Activated naive CD4-positive, alpha-beta T cell treated with anti-CD3 and anti-CD28 coated beads, Interleukin-2, amount 10 ng/mL, durations not matched to agents 7 days and 5 days (primary cell): ENCODE measurements around the gene YPEL3.
A peak's percentile ranks its signal among the peaks of the same experiment; 100 is the strongest.

Experiments used
- CTCF ChIA-PET: fragments of 350-600 bp; sonication (Branson Sonifier 250); formaldehyde crosslinking; loops from one replicate; lab custom pipeline; 2021; ENCODE audit warnings: antibody characterized with exemption; lab: Charles Lee
- DNase-seq: peaks from one replicate; pipeline ENCODE4 v3.0.0-alpha.2; 2020
- H3K27ac Mint-ChIP-seq: one replicate; pipeline ENCODE4 v1.8.0; 2021; ENCODE audit warnings: mild to moderate bottlenecking, moderate library complexity, mixed read lengths
- H3K27me3 Mint-ChIP-seq: one replicate; pipeline ENCODE4 v1.8.0; 2021; ENCODE audit warnings: mild to moderate bottlenecking, mixed read lengths
- H3K36me3 Mint-ChIP-seq: one replicate; pipeline ENCODE4 v1.8.0; 2021; ENCODE audit warnings: mixed read lengths
- H3K4me1 Mint-ChIP-seq: one replicate; pipeline ENCODE4 v1.8.0; 2021; ENCODE audit warnings: mixed read lengths
- H3K4me3 Mint-ChIP-seq: one replicate; pipeline ENCODE4 v1.8.0; 2021; ENCODE audit warnings: mild to moderate bottlenecking, moderate library complexity, mixed read lengths
- H3K9me3 Mint-ChIP-seq: one replicate; pipeline ENCODE4 v1.8.0; 2021; ENCODE audit warnings: mixed read lengths

YPEL3 gene

DNA sequence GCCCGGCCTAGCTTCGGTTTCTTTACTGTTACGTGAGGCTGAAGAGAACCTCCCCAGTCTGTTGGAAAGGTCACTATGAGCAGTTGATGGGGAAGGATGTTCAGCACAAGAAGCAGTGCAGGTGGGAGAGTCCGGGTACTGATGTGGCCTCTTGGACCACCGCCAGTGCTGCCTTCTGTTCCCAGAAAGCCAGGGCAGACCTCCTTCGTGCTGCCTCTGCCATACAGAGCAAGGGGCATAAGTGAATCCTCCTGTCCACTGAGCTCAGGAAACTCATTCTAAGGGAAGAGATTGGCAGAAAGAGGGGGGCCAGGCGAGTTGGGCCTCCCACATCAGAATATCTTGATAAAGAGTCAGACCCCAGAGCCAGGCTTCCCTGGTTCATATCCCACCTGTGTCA is 16.5 kb downstream of the YPEL3 start:
- H3K27me3 Mint-ChIP-seq: no peaks in the 10 kb centered on the region
- H3K27ac Mint-ChIP-seq: no peak overlapping the region
- peaks cover 52% of the 10 kb centered on the region for H3K4me1 Mint-ChIP-seq
- no peak overlapping the region for H3K4me3 Mint-ChIP-seq
- CTCF ChIA-PET: interaction anchor here (1.3 to 7.7 kb wide), 3 partner anchors 9 to 13 kb away, joined by 4 to 54 read pairs (median 5); partner anchors contain the start of gene TBX6
- H3K9me3 Mint-ChIP-seq: no peaks in the 10 kb centered on the region
- no peak for DNase-seq
- peaks cover 61% of the 10 kb centered on the region for H3K36me3 Mint-ChIP-seq

DNA sequence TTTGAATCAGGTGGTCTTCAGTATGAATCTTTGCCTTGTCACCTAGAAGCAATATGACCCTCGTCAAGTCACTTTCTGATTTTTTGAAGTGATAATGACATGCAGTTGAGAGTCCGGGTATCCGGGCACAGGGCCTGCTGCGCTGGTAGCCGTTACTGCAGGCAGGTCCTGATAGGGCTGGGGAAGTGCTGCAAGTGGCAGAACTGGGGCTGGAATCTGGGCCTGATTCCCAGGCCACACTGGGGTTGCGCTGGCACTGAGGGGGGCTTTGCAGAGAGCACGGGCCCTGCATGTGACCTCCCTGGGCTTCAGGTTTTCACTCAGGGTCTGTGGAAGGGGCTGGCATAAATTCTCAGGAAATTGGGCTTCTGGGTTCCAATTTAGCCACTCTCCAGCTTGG is 17.3 kb downstream of the YPEL3 start:
- no peak for DNase-seq
- Mint-ChIP-seq H3K27ac (no peak overlapping the region), H3K36me3 (peaks cover 57% of the 10 kb centered on the region), H3K9me3 (no peaks in the 10 kb centered on the region), H3K4me1 (peaks cover 46% of the 10 kb centered on the region), H3K4me3 (no peak overlapping the region), H3K27me3 (no peaks in the 10 kb centered on the region)
- CTCF ChIA-PET: interaction anchor here (1.3 to 7.7 kb wide), 3 partner anchors 10 to 14 kb away, joined by 4 to 54 read pairs (median 5); partner anchors contain the start of gene TBX6

DNA sequence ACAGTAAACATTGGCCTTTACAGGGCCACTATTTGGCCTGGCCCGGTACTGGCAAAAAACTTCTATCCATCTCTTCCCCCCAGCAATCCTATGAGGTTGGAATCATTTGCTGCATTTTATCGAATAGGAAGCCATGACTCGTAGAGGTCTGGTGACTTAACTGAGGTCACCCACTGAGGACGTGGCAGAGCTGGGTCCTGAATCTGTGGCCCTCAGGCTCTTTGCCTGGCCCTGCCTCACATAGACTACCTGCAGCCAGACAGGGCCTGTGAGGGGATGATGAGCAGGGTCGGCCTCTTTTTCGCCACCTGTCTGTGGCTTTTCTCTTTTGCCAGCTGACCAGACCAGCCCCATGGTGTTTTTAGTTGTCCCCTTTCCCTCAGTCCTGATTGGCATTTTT is 18.4 kb downstream of the YPEL3 start:
- Mint-ChIP-seq H3K27ac (peak overlapping the region; percentile 93), H3K36me3 (peaks cover 49% of the 10 kb centered on the region), H3K9me3 (no peaks in the 10 kb centered on the region), H3K27me3 (no peaks in the 10 kb centered on the region), H3K4me1 (peaks cover 44% of the 10 kb centered on the region), H3K4me3 (peak overlapping the region; percentile 86)
- DNase-seq: no peak
- CTCF ChIA-PET: interaction anchor here (1.9 to 7.7 kb wide), 2 partner anchors 15 kb away, joined by 7 to 54 read pairs; partner anchors contain the start of gene TBX6

DNA sequence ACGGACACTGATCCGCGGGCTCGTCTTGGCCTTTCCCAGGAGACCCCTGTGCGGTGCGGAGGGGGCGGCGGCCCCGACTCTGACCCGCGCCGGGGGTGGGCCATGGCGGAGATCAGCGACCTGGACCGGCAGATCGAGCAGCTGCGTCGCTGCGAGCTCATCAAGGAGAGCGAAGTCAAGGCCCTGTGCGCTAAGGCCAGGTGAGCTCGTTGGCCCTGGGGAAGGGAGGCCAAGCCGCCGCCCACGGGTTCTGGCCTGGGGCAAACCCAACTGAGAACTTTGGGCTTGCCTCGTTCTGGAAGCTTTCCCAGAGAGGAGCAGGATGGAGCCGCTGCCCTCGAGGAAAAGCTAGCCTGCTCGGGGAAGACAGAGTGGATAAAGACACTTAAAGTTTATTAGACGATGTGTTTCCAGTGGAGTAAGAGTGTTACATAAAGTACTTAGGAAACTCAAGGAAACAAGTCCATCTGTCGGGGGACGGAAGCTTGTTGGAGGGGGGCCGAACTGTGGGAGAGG is 19.7 kb downstream of the YPEL3 start:
- Mint-ChIP-seq H3K36me3 (peaks cover 51% of the 10 kb centered on the region), H3K4me1 (peaks cover 50% of the 10 kb centered on the region), H3K27ac (peak overlapping the region; percentile 93), H3K27me3 (no peaks in the 10 kb centered on the region), H3K9me3 (no peaks in the 10 kb centered on the region), H3K4me3 (peak overlapping the region; percentile 86)
- CTCF ChIA-PET: interaction anchor here (0.9 to 7.7 kb wide), 4 partner anchors 9 to 17 kb away, joined by 3 to 54 read pairs (median 6); partner anchors contain the start of genes ALDOA and TBX6
- peak; percentile 46 for DNase-seq

DNA sequence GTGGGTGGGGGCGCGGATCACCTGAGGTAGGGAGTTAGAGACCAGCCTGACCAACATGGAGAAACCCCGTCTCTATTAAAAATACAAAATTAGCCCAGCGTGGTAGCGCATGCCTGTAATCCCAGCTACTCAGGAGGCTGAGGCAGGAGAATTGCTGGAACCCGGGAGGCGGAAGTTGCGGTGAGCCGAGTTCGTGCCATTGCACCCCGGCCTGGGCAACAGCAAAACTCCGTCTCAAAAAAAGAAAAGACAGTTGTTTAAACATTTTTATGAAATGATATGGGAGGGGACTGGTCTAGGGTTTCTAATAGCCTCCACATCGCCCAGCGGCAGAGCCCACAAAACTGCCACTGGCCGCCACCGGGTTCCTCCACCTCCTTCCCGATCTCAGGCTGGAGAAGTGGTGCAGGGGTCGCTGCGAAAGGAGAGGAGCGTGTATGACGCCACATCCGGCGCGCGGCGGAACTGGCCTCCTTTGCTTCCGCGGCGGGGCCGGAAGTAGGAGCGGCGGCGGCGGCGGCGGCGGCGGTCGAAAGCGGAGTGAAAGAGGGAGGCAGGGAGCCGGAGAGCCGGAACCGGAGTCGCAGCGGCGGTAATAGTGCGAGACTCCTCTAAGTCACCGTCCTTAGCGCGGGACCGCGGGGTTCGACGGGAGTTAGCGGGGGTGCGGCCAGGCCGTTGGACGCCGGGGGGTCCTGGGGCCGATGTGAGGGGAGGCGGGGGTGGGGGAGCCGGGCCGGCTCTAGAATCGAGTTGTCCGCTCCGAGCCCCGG is 20.3 kb downstream of the YPEL3 start, which contains the start of gene PPP4C:
TSS of gene PPP4C (plus strand) at position 492 of the 773 bp plus-strand sequence. CDS start 384 bp downstream, outside the sequence.
- H3K27ac Mint-ChIP-seq: peak within 1 kb of the TSS; percentile 93
- H3K27me3 Mint-ChIP-seq: no peaks in the 10 kb centered on the region
- no peaks in the 10 kb centered on the region for H3K9me3 Mint-ChIP-seq
- peaks cover 50% of the 10 kb centered on the region for H3K4me1 Mint-ChIP-seq
- peak within 1 kb of the TSS; percentile 86 for H3K4me3 Mint-ChIP-seq
- peaks cover 47% of the 10 kb centered on the region for H3K36me3 Mint-ChIP-seq
- DNase-seq: peak; percentile 95
- CTCF ChIA-PET: interaction anchor here (0.9 to 7.7 kb wide), 4 partner anchors 9 to 17 kb away, joined by 3 to 54 read pairs (median 6); partner anchors contain the start of genes ALDOA and TBX6

DNA sequence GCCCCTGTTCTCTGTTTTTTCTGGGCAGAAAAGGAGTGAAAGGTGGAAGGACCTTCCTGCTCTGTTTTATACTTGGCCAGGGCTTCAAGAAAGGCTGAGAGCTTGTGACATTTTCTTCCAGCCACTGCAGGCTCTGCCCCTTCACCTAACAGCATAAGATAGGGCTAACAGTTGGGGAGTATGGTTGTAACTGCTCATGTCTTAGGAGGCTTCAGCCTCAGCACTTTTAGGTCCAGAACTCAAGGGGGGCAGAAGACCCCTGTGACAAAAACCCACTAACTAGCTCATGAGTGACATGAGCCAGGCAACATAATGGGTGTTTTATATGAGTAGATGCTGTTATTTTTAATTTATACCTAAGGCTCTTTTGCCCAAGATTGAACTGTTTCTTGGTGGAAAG is 25.5 kb downstream of the YPEL3 start:
- Mint-ChIP-seq H3K27me3 (no peaks in the 10 kb centered on the region), H3K4me3 (no peak overlapping the region), H3K36me3 (peaks cover 63% of the 10 kb centered on the region), H3K9me3 (no peaks in the 10 kb centered on the region), H3K4me1 (peaks cover 50% of the 10 kb centered on the region), H3K27ac (peak overlapping the region; percentile 64)
- CTCF ChIA-PET: interaction anchor here (6.9 kb wide), 1 partner anchor 21 kb away, joined by 41 read pairs; the partner anchor contains the start of gene TBX6
- no peak for DNase-seq

DNA sequence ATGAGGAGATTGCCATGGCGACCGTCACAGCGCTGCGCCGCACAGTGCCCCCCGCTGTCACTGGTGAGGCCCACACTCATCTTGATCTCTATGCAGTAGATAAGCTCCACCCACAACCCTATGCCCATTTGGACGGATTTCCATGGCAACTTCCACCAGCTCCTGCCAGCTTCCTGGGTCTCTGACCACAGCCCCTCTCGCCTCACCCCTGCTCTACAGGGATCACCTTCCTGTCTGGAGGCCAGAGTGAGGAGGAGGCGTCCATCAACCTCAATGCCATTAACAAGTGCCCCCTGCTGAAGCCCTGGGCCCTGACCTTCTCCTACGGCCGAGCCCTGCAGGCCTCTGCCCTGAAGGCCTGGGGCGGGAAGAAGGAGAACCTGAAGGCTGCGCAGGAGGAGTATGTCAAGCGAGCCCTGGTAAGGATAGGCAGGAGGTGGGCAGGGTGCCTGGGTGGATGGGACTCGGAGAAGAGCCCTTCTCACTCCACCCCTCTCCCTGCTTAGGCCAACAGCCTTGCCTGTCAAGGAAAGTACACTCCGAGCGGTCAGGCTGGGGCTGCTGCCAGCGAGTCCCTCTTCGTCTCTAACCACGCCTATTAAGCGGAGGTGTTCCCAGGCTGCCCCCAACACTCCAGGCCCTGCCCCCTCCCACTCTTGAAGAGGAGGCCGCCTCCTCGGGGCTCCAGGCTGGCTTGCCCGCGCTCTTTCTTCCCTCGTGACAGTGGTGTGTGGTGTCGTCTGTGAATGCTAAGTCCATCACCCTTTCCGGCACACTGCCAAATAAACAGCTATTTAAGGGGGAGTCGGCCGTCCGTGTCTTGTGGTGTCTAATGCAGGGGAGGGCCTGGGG is 26.2 kb downstream of the YPEL3 start:
- CTCF ChIA-PET: interaction anchor here (6.9 kb wide), 1 partner anchor 22 kb away, joined by 41 read pairs; the partner anchor contains the start of gene TBX6
- DNase-seq: no peak
- Mint-ChIP-seq H3K4me1 (peaks cover 46% of the 10 kb centered on the region), H3K27ac (peak overlapping the region; percentile 64), H3K36me3 (peaks cover 63% of the 10 kb centered on the region), H3K4me3 (no peak overlapping the region), H3K27me3 (no peaks in the 10 kb centered on the region), H3K9me3 (no peaks in the 10 kb centered on the region)

DNA sequence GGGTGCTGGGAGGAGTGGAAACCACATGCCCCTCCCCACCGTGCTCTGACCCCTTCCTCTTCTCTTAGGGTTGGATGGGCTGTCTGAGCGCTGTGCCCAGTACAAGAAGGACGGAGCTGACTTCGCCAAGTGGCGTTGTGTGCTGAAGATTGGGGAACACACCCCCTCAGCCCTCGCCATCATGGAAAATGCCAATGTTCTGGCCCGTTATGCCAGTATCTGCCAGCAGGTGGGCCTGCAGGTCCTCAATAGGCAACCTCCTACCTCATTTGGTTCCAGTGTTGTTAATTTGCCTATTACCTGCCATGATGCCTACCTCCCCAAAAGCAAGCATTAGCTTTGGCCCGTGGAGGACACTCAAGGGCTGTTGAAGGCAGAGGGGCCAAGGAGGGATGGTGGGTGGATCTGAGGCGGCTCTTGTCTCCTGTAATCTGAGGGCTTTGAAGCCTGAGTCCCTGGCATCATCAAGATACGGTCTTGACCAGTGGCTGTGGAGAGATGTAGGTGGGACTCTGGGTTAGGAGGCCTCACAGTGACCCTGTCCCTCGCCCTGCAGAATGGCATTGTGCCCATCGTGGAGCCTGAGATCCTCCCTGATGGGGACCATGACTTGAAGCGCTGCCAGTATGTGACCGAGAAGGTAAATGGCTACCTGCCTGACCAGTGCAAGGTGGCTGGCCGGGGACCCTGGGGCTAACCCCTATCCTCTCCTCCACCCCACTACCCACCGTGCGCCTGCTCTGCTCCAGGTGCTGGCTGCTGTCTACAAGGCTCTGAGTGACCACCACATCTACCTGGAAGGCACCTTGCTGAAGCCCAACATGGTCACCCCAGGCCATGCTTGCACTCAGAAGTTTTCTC is 27.0 kb downstream of the YPEL3 start:
- Mint-ChIP-seq H3K4me1 (peaks cover 44% of the 10 kb centered on the region), H3K27me3 (no peaks in the 10 kb centered on the region), H3K9me3 (no peaks in the 10 kb centered on the region), H3K4me3 (peak overlapping the region; percentile 62), H3K36me3 (peaks cover 65% of the 10 kb centered on the region), H3K27ac (peak overlapping the region; percentile 80)
- CTCF ChIA-PET: interaction anchor here (0.6 to 6.9 kb wide), 2 partner anchors 18 to 22 kb away, joined by 3 to 41 read pairs; partner anchors contain the start of gene TBX6
- DNase-seq: peak; percentile 78

DNA sequence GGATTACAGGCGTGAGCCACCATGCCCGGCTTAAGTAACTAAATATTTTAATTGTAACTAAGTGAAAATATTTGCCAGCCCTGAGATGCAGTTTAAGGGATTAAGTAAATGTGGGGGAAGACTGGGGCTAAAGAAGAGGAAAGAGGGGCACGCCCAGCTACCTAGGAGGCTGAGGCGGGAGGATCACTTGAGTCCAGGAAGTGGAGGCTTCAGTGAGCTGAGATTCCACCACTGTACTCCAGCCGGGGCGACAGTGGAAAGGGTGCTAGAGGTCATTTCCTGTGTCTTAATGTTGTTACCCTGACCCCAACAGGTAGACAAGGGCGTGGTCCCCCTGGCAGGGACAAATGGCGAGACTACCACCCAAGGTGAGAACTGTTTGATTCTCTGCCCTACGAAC is 27.7 kb downstream of the YPEL3 start:
- Mint-ChIP-seq H3K4me1 (peaks cover 50% of the 10 kb centered on the region), H3K36me3 (peaks cover 63% of the 10 kb centered on the region), H3K27me3 (no peaks in the 10 kb centered on the region), H3K4me3 (peak overlapping the region; percentile 62), H3K27ac (peak overlapping the region; percentile 80), H3K9me3 (no peaks in the 10 kb centered on the region)
- no peak for DNase-seq
- CTCF ChIA-PET: interaction anchor here (6.9 kb wide), 1 partner anchor 23 kb away, joined by 41 read pairs; the partner anchor contains the start of gene TBX6

DNA sequence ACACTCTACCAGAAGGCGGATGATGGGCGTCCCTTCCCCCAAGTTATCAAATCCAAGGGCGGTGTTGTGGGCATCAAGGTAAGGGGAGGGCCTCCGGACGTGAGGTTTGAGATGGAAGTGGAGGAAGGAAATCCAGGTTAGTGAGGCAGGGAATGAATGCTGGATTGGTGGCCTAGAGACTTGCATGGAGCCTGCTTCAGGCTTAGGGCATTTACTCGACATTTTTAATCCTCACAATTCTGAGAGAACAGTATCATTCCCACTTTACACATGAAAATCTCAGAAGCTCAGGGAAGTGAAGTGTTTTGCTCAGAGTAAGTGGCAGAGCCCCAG is 28.5 kb downstream of the YPEL3 start:
- Mint-ChIP-seq H3K4me3 (peak overlapping the region; percentile 100), H3K4me1 (peaks cover 53% of the 10 kb centered on the region), H3K9me3 (no peaks in the 10 kb centered on the region), H3K27ac (peak overlapping the region; percentile 98), H3K36me3 (peaks cover 63% of the 10 kb centered on the region), H3K27me3 (no peaks in the 10 kb centered on the region)
- CTCF ChIA-PET: interaction anchor here (1.2 to 6.9 kb wide), 2 partner anchors 9 to 24 kb away, joined by 3 to 41 read pairs; partner anchors contain the start of gene TBX6
- DNase-seq: no peak

DNA sequence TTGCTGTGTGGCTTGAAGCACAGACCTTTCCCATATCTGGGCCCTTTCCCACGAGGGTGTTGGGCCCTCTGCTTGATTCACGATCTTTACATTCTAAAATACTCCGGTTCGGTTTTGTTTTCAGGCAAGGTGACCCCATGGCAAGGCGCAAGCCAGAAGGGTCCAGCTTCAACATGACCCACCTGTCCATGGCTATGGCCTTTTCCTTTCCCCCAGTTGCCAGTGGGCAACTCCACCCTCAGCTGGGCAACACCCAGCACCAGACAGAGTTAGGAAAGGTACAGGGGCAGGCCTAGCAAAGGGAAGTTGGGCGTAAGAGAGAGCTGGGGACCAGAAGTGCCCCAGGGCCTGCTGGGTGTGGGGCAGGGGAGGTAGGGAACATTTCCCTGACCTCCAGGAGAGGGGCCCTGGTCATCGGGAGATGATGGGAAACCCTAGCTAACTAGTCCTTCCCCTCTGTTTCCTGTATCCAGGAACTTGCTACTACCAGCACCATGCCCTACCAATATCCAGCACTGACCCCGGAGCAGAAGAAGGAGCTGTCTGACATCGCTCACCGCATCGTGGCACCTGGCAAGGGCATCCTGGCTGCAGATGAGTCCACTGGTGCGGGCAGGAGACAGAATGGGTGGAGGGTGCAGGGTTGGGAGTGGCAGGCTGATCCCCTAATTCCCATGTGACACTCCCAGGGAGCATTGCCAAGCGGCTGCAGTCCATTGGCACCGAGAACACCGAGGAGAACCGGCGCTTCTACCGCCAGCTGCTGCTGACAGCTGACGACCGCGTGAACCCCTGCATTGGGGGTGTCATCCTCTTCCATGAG is 29.0 kb downstream of the YPEL3 start:
- peaks cover 57% of the 10 kb centered on the region for H3K36me3 Mint-ChIP-seq
- no peaks in the 10 kb centered on the region for H3K9me3 Mint-ChIP-seq
- DNase-seq: no peak
- H3K27ac Mint-ChIP-seq: peak overlapping the region; percentile 98
- CTCF ChIA-PET: interaction anchor here (1.2 to 6.9 kb wide), 5 partner anchors 10 to 45 kb away, joined by 3 to 41 read pairs (median 5); partner anchors contain the start of gene TBX6
- peak overlapping the region; percentile 100 for H3K4me3 Mint-ChIP-seq
- H3K27me3 Mint-ChIP-seq: no peaks in the 10 kb centered on the region
- H3K4me1 Mint-ChIP-seq: peaks cover 50% of the 10 kb centered on the region
